Measurements from ENCODE around the gene SETD1A.
A peak's percentile ranks its signal among the peaks of the same experiment; 100 is the strongest.

SETD1A gene

DNA sequence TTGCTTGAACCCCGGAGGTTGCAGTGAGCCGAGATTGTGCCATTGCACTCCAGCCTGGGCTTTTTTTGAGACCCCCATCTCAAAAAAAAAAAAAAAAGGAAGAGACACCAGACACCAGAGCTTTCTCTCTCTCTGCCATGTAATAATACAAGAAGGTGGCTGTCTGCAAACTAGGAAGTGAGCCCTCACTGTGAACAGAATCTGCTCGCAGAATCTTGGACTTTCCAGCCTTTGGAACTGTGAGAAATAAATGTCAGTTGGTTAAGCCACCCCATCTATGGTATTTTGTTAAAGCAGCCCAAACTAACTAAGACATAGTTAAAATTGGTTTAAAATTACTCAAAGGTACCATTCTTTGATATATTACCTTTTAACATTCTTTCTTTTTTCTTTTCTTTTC lies 63.0 kb downstream of the SETD1A start:
- DNase-seq (ENCODE audit: low read depth in 3 of 3) = no peak

GRCh38 chr16:31022544-31023251 lies 65.1 kb downstream of the SETD1A start:
- no peak for DNase-seq (ENCODE audit: low read depth in 3 of 3)

GRCh38 chr16:31023252-31023602 lies 65.7 kb downstream of the SETD1A start:
- DNase-seq (ENCODE audit: low read depth in 3 of 3) = no peak

- DNase-seq (ENCODE audit: low read depth in 3 of 3) = no peak
These were observed 66.2 kb downstream of the SETD1A start for GRCh38 chr16:31023627-31024226.

GRCh38 chr16:31025339-31025738 lies 67.8 kb downstream of the SETD1A start:
- no peak for DNase-seq (ENCODE audit: low read depth in 3 of 3)

GRCh38 chr16:31029272-31029671 lies 71.7 kb downstream of the SETD1A start:
- no peak for DNase-seq (ENCODE audit: low read depth in 3 of 3)

GRCh38 chr16:31031276-31031675 lies 73.7 kb downstream of the SETD1A start:
- DNase-seq (ENCODE audit: low read depth in 3 of 3) = no peak

GRCh38 chr16:31032736-31033708 lies 75.5 kb downstream of the SETD1A start, which contains the start of gene STX4:
TSS of gene STX4 (plus strand) at chr16:31033558. CDS start at chr16:31033806, 248 bp downstream.
- DNase-seq (ENCODE audit: low read depth in 3 of 3) = peak; percentile 94 to 97 (median 96)

- DNase-seq (ENCODE audit: low read depth in 3 of 3) = peak; percentile 69 to 87 (median 76)
These were observed 76.3 kb downstream of the SETD1A start for GRCh38 chr16:31033709-31034492.
